NCI-H748 (cell line): Measurements from ENCODE around the gene KRT39.
A peak's percentile ranks its signal among the peaks of the same experiment; 100 is the strongest.

Experiments
- DNase-seq: peaks from one replicate; lab custom pipeline; 2025; ENCODE audit not compliant: unreplicated experiment; lab: John Stamatoyannopoulos, UW

The KRT39 gene

DNA sequence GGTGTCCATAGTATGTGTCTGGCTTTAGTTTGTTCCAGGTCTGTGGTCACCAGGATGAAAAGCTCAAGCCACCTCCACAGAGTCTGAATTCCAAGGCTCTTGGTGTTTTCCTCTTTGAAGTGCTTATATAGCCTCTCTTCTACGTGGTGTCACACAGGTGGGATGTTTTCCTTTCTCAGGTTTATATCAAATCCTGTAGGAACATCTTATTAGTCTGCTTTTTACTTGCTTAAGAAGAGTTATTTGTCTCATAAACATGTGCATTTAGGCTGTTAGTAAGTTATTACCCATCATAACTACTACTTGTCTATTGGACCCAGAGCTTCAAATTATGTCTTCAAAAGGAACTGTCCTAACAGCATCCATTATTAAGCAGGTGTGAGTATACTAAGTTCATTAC, at the start of gene KRT39:
KRT39 (minus strand) TSS at position 101 of the 400 bp plus-strand sequence; CDS start at position 9, 92 bp downstream.
- DNase-seq = no peak

GRCh38 chr17:41015454-41015853, 48.7 kb upstream of the KRT39 start:
- no peak for DNase-seq

GRCh38 chr17:41013606-41014005, 46.9 kb upstream of the KRT39 start:
- DNase-seq = peak; percentile 46

GRCh38 chr17:41013181-41013580, 46.4 kb upstream of the KRT39 start:
- no peak for DNase-seq

- peak; percentile 43 for DNase-seq
Observed at GRCh38 chr17:41012326-41013120, 45.8 kb upstream of the KRT39 start.

- DNase-seq = no peak
Observed at GRCh38 chr17:41010441-41010840, 43.7 kb upstream of the KRT39 start.

GRCh38 chr17:41009936-41010335, 43.2 kb upstream of the KRT39 start:
- no peak for DNase-seq

- DNase-seq = peak; percentile 53
Observed at GRCh38 chr17:41009301-41009760, 42.6 kb upstream of the KRT39 start.

- DNase-seq = peak; percentile 56
Observed at GRCh38 chr17:41008811-41009210, 42.1 kb upstream of the KRT39 start, which contains the start of gene KRTAP3-1. Gene KRTAP3-1, minus strand, starts transcription at chr17:41009128. Its CDS starts 54 bp downstream, at chr17:41009074.

DNA sequence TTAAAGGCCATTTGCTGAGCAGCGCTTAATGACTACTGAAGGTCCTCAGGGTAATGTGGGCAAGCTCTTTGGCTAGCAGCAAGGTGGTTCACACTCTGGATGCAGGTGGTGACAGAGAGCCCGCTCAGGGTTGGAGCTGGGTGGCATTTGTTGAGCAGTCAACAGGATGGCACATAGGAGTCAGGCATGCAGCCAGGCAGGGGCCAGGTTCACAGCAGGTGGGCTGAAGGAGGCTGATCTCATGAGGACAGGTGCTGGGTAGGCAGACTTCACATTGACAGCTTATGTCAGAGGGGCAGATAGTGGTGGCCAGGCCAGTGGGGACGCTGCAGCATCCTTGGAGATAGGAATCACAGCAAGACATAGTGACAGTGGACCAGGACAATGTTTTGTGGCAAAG, 37.6 kb upstream of the KRT39 start:
- peak; percentile 12 for DNase-seq

DNA sequence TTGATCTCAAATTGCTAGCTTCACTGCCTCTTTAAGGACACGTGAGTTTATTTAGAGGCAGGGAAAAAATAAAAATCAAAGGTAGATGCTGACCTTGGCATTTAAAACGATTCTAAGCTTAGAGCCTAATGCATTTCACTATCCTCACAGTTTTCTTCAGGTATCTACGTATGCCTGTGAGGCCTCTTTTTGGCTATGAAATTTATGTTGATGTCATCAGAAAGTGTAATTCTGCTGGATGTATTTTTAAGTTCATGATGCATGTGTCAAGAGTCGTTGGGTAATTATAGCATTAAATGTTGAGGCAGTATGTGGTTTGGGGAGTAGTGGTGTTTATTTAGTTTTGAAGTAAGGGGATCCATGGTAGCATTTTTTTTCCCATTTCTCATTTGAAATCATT, 37.2 kb upstream of the KRT39 start:
- DNase-seq = no peak

GRCh38 chr17:41002814-41003213, 36.1 kb upstream of the KRT39 start:
- no peak for DNase-seq

GRCh38 chr17:41001795-41002194, 35.0 kb upstream of the KRT39 start:
- no peak for DNase-seq

- peak; percentile 44 for DNase-seq
Observed at GRCh38 chr17:40999563-40999962, 32.8 kb upstream of the KRT39 start, which contains the start of gene KRTAP3-2. Gene KRTAP3-2, minus strand, starts transcription at chr17:40999906. Its CDS starts 53 bp downstream, at chr17:40999853.

DNA sequence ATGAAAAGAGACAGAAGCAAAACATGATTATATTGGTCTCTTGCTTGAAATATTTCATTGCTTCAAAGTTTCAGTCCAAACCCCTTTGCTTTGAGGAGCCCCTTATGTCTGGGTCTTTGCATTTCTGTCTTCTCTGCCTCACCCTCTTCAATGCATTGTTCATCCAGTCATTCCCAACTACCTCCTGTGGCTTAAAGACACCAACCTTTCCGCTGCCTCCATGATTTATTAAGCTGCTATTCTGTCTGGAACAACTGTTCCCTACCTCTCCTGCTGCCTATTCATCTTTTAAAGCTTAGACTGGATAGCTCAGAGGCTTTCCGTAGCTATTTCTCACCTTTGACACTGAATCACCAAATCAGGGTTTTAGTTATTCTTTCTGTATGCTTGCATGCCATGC, 30.6 kb upstream of the KRT39 start:
- DNase-seq = no peak

DNA sequence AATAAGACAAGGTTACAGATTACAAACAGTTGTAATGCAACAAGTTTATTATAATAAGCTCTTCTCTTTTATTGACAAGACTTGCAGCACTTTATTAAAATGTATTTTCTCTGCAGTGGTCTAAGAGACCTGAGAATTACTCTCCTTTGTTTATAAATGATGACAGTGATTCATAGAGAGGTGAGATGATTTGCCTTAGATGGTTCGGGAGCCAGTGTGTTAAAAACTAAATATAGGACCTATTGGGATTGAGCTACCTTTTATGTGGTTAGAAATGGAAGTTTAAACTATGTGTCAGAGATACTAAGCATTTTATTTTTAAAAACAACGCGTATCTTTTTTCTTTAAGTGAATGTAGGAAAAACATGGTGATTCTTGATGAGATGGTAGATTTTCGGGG, 30.1 kb upstream of the KRT39 start:
- DNase-seq = no peak

GRCh38 chr17:40995116-40995515, 28.4 kb upstream of the KRT39 start:
- DNase-seq = no peak

GRCh38 chr17:40993839-40994238, 27.1 kb upstream of the KRT39 start, which contains the start of gene KRTAP3-3:
Gene KRTAP3-3, minus strand, starts transcription at chr17:40994164. Its CDS starts 67 bp downstream, at chr17:40994097.
- peak; percentile 86 for DNase-seq

DNA sequence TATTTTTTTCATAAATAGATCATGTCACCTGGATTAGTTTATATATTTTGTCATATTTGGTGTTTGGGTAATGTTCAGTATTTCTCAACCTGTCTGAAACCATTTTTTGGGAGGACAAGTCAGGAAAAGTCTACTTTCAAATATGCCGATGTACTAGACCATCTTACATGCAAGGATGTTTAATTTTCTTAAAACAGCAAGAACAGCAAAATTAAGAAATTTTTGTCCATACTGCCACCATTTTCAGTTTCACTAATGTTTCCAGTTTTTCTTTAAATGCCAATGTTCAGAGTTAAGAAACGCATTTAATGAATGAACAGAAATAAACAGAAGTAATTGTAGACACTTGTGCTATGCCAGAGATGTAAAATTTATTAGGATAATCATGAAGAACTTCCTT, 26.3 kb upstream of the KRT39 start:
- DNase-seq = no peak

DNA sequence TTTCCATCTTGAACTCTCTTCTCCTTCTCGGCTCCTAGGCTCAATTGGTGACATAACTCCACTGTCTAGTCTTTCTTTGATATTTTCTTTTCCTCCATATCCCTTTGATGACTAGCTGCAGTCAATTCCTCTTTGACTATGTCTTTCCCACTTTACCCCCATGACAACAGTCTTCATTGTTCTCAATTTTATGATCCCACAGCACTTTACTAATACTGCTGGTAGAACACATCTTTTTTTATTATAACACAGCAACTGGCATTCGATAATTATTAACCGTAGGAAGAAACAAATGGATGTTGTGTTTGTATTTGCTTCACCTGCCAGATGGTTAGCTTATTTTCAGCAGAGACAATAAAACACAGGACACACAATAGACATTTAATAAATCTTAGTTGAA, 25.9 kb upstream of the KRT39 start:
- DNase-seq = peak; percentile 60

DNA sequence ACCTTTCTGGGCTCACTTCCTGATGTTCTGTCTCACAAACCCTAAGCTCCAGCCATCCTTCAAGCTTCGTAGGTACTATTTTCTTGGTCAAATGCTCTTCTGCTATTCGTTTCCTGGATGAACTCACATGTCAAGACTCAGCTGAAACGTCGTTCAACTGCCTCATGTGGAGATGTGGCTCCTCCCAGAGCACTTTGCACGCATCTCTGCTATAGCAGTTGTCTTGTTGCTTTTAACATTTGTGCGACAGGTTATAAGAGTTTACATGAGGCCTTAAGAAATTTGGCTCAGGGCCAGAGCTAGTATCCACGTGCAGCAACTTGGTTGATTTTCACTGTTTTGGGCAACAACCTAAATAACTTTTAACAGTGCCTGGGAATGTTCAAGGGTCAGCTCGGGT, 20.2 kb upstream of the KRT39 start:
- no peak for DNase-seq

DNA sequence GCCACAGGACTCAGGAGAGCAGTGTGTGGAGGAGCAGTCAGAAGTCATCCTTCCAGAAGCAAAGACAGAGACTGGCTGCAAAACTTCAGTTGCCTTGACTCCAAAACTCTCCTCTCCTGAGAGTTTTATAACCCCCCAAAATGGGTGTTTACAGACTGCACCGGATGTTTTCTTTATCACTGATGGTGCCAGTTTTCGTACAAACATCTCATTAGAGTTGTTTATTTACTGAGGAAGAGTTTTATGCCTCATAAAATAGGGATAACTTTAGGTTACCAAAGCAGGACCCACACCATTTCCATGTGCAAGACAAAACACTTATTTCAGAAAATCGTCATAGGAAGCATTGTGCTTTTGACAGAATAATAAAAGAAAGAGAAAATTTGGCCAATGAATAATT, 17.5 kb upstream of the KRT39 start, which contains the start of gene KRT40:
KRT40 (minus strand) TSS at position 101 of the 400 bp plus-strand sequence; CDS start at position 48, 53 bp downstream.
- no peak for DNase-seq
